HCT116 (cell line): ENCODE results near the gene PKP3. TPM values are rescaled to one million over a fixed set of nuclear protein-coding genes. Genes with fewer than 3 reads are reported as not detected.

Source experiments
- ATAC-seq: fragments of 200-7000 bp; cut with Tn5 transposase; 2 replicates; pipeline ENCODE4 v1.9.1; 2020; ENCODE audit warnings: mild to moderate bottlenecking, moderate library complexity
- BruUV-seq: library from RNA; stranded (reverse); fragments of 400-500 nt; replicated peaks from 2 replicates; lab custom pipeline; 2021; lab: Mats Ljungman, UMichigan
- CTCF ChIA-PET: fragments of 300-600 bp; sonication (Branson Sonifier 250); formaldehyde crosslinking; loops from one replicate; lab custom pipeline; 2021; ENCODE audit warnings: antibody characterized with exemption; lab: Charles Lee
- POLR2A ChIA-PET: fragments of 300-600, 350-600 bp; sonication (Branson Sonifier 250); formaldehyde crosslinking; loops from one replicate; lab custom pipeline; 2021; ENCODE audit warnings: antibody characterized with exemption; lab: Charles Lee
- RAD21 ChIA-PET, 2 experiments: fragments of 300-600 bp; sonication (Branson Sonifier 250); formaldehyde crosslinking; loops; one replicate each; lab custom pipeline; 2023; ENCODE audit warnings: low total read pairs in 2 of 2; ENCODE audit not compliant: uncharacterized antibody in 2 of 2, unreplicated experiment in 2 of 2, low non-redundant PET in 1 of 2; lab: Charles Lee
- DNase-seq: peaks from one replicate; pipeline ENCODE4 v3.0.0-alpha.2; 2010; ENCODE audit warnings: low read depth, low spot score
- H2AFZ ChIP-seq: fragments of 200-600 bp; shearing (Covaris generic), sonication (generic); 2 replicates; pipeline ENCODE4 v1.6.1; 2017; ENCODE audit warnings: low read depth, mixed run types, mixed read lengths, antibody characterized with exemption, low read length; ENCODE audit not compliant: poor library complexity, severe bottlenecking
- H3K27ac ChIP-seq: 2 replicates; pipeline ENCODE4 v1.5.1; 2012; ENCODE audit warnings: low read depth, low read length
- H3K27me3 ChIP-seq: fragments of 200-600 bp; sonication (generic); 2 replicates; pipeline ENCODE4 v1.6.1; 2016; ENCODE audit warnings: mixed run types, low read length, mixed read lengths; ENCODE audit not compliant: insufficient read depth
- H3K36me3 ChIP-seq, 2 experiments: fragments of 200-500 bp in 1 of 2; fragments of 200-600 bp in 1 of 2; sonication (Bioruptor generic) in 1 of 2; sonication (generic) in 1 of 2; 2 replicates each; pipeline versions ENCODE4 v1.5.1 to v1.6.1; 2014 to 2016; ENCODE audit warnings: low read length in 2 of 2, inconsistent platforms in 1 of 2, mixed read lengths in 1 of 2, mixed run types in 1 of 2; ENCODE audit not compliant: insufficient read depth in 2 of 2, control insufficient read depth in 1 of 2
- H3K4me1 ChIP-seq, 2 experiments: fragments of 200-600 bp in 1 of 2; sonication (generic) in 1 of 2; 2 replicates each; pipeline versions ENCODE4 v1.5.1 to v1.6.1; 2012 to 2017; ENCODE audit warnings: low read length in 2 of 2, inconsistent platforms in 1 of 2, mild to moderate bottlenecking in 1 of 2, mixed read lengths in 1 of 2, mixed run types in 1 of 2, moderate library complexity in 1 of 2; ENCODE audit not compliant: insufficient read depth in 2 of 2, control insufficient read depth in 1 of 2
- H3K4me2 ChIP-seq: fragments of 200-600 bp; sonication (generic); 2 replicates; pipeline ENCODE4 v1.6.1; 2017; ENCODE audit warnings: mixed run types, low read length, mixed read lengths
- H3K4me3 ChIP-seq, 2 experiments: fragments of 200-600 bp in 1 of 2; sonication (generic) in 1 of 2; replicated peaks in 1 of 2; 2 replicates each; pipeline ENCODE4 v1.5.1; 2011 to 2016; ENCODE audit warnings: low read length in 2 of 2, control low read depth in 1 of 2, low read depth in 1 of 2, mild to moderate bottlenecking in 1 of 2, mixed read lengths in 1 of 2, mixed run types in 1 of 2
- H3K79me2 ChIP-seq: fragments of 200-600 bp; sonication (generic); 2 replicates; pipeline ENCODE4 v1.6.1; 2017; ENCODE audit warnings: mild to moderate bottlenecking, mixed run types, low read length, moderate library complexity, mixed read lengths; ENCODE audit not compliant: insufficient read depth
- H3K9ac ChIP-seq: fragments of 200-600 bp; sonication (generic); 2 replicates; pipeline ENCODE4 v1.6.1; 2016; ENCODE audit warnings: low read length, mixed read lengths
- H3K9me2 ChIP-seq: fragments of 200-600 bp; sonication (generic), shearing (Covaris generic); 2 replicates; pipeline ENCODE4 v1.6.1; 2017; ENCODE audit warnings: mixed run types, mild to moderate bottlenecking, moderate library complexity; ENCODE audit not compliant: insufficient read depth
- H3K9me3 ChIP-seq, 2 experiments: fragments of 200-500 bp in 1 of 2; fragments of 200-600 bp in 1 of 2; sonication (Bioruptor generic) in 1 of 2; sonication (generic) in 1 of 2; 2 replicates each; pipeline ENCODE4 v1.6.1; 2014 to 2017; ENCODE audit warnings: low read length in 2 of 2, mixed read lengths in 2 of 2, inconsistent platforms in 1 of 2, low read depth in 1 of 2, mild to moderate bottlenecking in 1 of 2, mixed run types in 1 of 2, moderate library complexity in 1 of 2; ENCODE audit not compliant: control insufficient read depth in 1 of 2, insufficient read depth in 1 of 2
- H4K20me1 ChIP-seq: fragments of 200-600 bp; sonication (generic), shearing (Covaris generic); 2 replicates; pipeline ENCODE4 v1.6.1; 2017; ENCODE audit warnings: mixed run types, mild to moderate bottlenecking, moderate library complexity; ENCODE audit not compliant: insufficient read depth
- CTCF ChIP-seq, 3 experiments: fragments of 200-600 bp in 1 of 3; sonication (generic) in 1 of 3; IDR thresholded peaks in 2 of 3; conservative IDR thresholded peaks in 1 of 3; 2 replicates each; pipeline ENCODE4 v1.5.1; 2012 to 2017; ENCODE audit warnings: low read depth in 2 of 3, low read length in 2 of 3, antibody characterized with exemption in 1 of 3, borderline replicate concordance in 1 of 3, control low read depth in 1 of 3, mild to moderate bottlenecking in 1 of 3, mixed read lengths in 1 of 3, mixed run types in 1 of 3, moderate library complexity in 1 of 3; ENCODE audit not compliant: insufficient read depth in 1 of 3
- ELF1 ChIP-seq: IDR thresholded peaks from 2 replicates; pipeline ENCODE4 v1.6.1; 2012; ENCODE audit warnings: low read depth, borderline replicate concordance
- EZH2 ChIP-seq: fragments of 200-600 bp; sonication (generic); IDR thresholded peaks from 2 replicates; pipeline ENCODE4 v1.6.1; 2017; ENCODE audit warnings: antibody characterized with exemption, mixed run types
- JUND ChIP-seq: IDR thresholded peaks from 2 replicates; pipeline ENCODE4 v1.6.1; 2012
- MAX ChIP-seq: IDR thresholded peaks from 2 replicates; pipeline ENCODE4 v1.6.1; 2012
- POLR2AphosphoS5 ChIP-seq: IDR thresholded peaks from 2 replicates; pipeline ENCODE4 v1.6.1; 2011; ENCODE audit warnings: mild to moderate bottlenecking, low read depth, low read length, moderate library complexity
- RAD21 ChIP-seq: IDR thresholded peaks from 2 replicates; pipeline ENCODE4 v1.6.1; 2012; ENCODE audit warnings: low read depth, mild to moderate bottlenecking
- SRF ChIP-seq: IDR thresholded peaks from 2 replicates; pipeline ENCODE4 v1.6.1; 2012; ENCODE audit warnings: low read depth
- intact Hi-C: fragments of 100-400 bp; cut with micrococcal nuclease; formaldehyde crosslinking; loops from 2 replicates; pipeline ENCODE4 v1.10.0; 2022
- total RNA-seq: library from RNA; stranded (reverse); gene quantifications from one replicate; pipeline ENCODE4 v1.2.1, GENCODE V29; 2021; ENCODE audit not compliant: unreplicated experiment

The PKP3 gene
- total RNA-seq, 1 experiment from 2014 or later, result 157 TPM

- POLR2A ChIA-PET, result interaction anchor here (0.7 to 2.4 kb wide), 2 partner anchors 36 to 44 kb away, joined by 3 to 10 read pairs; no protein-coding TSS in a partner anchor
- CTCF ChIA-PET, result interaction anchor here (1.4 kb wide), 1 partner anchor 10 kb away, joined by 4 read pairs; no protein-coding TSS in a partner anchor
- Histone ChIP-seq H4K20me1 (no peaks in the 10 kb centered on the region), H3K27me3 (no peaks in the 10 kb centered on the region), H3K79me2 (peaks cover 68% of the 10 kb centered on the region), H3K27ac (peak overlapping the region; percentile 98), H3K9me2 (no peaks in the 10 kb centered on the region), H3K4me1 (peaks cover 19 to 34% of the 10 kb centered on the region in 2 experiments), H3K9me3 (no peaks in the 10 kb centered on the region), H3K9ac (peak overlapping the region; percentile 88), H3K4me2 (peak overlapping the region; percentile 85), H3K36me3 (peaks cover 11 to 26% of the 10 kb centered on the region in 2 experiments; a peak in 3 of 4 replicates), H2AFZ (no peak overlapping the region), H3K4me3 (peak overlapping the region; percentile 82 to 86)
- RAD21 ChIA-PET, result interaction anchor here in 1 of 2 experiments (1.2 kb wide), 1 partner anchor 9 kb away, joined by 3 read pairs; the partner anchor contains the start of gene ANO9
- peak; percentile 38 for DNase-seq
- intact Hi-C loops, result loop anchor here (5.0 kb wide), 1 partner anchor 214 kb away; the partner anchor contains the start of genes PSMD13 and SIRT3
- BruUV-seq, result TSS peak; percentile 45
- peak; percentile 22 for ATAC-seq
- TF ChIP-seq JUND, result no peak
- TF ChIP-seq POLR2AphosphoS5, result peak; percentile 17; the same call in 1 of the 2 replicates
- no peak for TF ChIP-seq RAD21
- no peak for TF ChIP-seq ELF1
- TF ChIP-seq MAX, result no peak
- peak in 1 of 3 experiments; percentile 34; a peak in 2 of 6 replicates for TF ChIP-seq CTCF (IDR thresholded peaks at IDR 0.05 in 2 of 3, conservative IDR thresholded peaks at IDR 0.05 in 1 of 3; ENCODE audit: borderline replicate concordance in 1 of 3, insufficient read depth in 1 of 3, low read depth in 2 of 3, low read length in 2 of 3)
- TF ChIP-seq EZH2, result no peak
- no peak for TF ChIP-seq SRF
Measured at GRCh38 chr11:450809-451451, 56.9 kb downstream of the PKP3 start.
